Measurements from ENCODE around the gene IGF2R. TPM values are rescaled to one million over a fixed set of nuclear protein-coding genes. Genes with fewer than 3 reads are reported as not detected.
A peak's percentile ranks its signal among the peaks of the same experiment; 100 is the strongest.

Gene IGF2R
- total and polyA plus RNA-seq, 2 of the 13 experiments (the other 11 are each of a cell fraction or from before 2014, with no cell fraction given): 38.3 to 70.0 TPM

DNA sequence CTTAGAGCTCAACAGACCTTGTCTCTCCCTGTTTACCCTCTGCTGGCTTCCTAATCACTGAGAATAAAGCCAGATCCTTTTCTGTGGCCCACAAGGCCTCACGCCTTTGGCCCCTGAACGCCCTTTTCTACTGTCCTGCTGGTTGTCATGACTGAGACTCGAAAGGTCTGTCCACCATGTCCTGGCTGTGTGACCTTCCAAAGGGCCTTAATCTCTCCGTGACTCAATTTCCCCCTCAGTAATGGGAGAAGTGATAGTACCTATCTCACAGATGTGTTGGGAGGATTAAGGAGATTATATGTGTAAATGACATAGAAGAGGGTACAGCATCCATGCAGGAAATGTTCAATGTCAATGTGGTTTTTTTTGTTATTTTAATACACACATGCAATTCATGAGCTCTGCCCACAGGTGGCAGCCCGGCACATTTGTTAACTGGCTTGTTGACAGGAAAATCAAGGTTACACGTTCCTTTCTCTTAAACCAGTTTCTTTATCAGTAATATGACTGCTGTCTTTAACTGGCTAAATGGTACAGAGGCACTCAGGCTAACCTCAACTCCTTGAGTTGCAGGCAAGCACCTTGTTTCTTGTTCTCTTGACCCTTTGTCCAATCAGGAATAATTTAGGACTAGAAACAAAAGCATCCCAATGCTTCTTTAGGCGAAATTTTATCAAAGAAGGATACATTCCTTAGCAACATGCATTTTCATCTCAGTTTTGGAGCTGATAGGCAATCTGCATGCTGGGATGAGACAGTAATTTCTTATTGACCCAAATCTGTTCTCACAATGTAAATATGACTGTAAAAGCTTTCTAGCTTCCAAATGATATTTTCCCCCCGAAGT, 169.3 kb downstream of the IGF2R start (continued):
- TF ChIP-seq, protein P1, sequence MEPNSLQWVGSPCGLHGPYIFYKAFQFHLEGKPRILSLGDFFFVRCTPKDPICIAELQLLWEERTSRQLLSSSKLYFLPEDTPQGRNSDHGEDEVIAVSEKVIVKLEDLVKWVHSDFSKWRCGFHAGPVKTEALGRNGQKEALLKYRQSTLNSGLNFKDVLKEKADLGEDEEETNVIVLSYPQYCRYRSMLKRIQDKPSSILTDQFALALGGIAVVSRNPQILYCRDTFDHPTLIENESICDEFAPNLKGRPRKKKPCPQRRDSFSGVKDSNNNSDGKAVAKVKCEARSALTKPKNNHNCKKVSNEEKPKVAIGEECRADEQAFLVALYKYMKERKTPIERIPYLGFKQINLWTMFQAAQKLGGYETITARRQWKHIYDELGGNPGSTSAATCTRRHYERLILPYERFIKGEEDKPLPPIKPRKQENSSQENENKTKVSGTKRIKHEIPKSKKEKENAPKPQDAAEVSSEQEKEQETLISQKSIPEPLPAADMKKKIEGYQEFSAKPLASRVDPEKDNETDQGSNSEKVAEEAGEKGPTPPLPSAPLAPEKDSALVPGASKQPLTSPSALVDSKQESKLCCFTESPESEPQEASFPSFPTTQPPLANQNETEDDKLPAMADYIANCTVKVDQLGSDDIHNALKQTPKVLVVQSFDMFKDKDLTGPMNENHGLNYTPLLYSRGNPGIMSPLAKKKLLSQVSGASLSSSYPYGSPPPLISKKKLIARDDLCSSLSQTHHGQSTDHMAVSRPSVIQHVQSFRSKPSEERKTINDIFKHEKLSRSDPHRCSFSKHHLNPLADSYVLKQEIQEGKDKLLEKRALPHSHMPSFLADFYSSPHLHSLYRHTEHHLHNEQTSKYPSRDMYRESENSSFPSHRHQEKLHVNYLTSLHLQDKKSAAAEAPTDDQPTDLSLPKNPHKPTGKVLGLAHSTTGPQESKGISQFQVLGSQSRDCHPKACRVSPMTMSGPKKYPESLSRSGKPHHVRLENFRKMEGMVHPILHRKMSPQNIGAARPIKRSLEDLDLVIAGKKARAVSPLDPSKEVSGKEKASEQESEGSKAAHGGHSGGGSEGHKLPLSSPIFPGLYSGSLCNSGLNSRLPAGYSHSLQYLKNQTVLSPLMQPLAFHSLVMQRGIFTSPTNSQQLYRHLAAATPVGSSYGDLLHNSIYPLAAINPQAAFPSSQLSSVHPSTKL (CRISPR knock-in tag; IDR thresholded peaks at IDR 0.05): peak; percentile 52; the same call in 1 of the 2 replicates
- peak; percentile 59 for TF ChIP-seq FOXO1 (CRISPR knock-in tag; IDR thresholded peaks at IDR 0.05)
- TF ChIP-seq RXRB (CRISPR knock-in tag; IDR thresholded peaks at IDR 0.05; ENCODE audit: borderline replicate concordance): peak; percentile 19; the same call in 1 of the 2 replicates
- peak; percentile 43; the same call in 1 of the 2 replicates for TF ChIP-seq NKX3-1 (CRISPR knock-in tag; IDR thresholded peaks at IDR 0.05)
- TF ChIP-seq ZNF44 (CRISPR knock-in tag; IDR thresholded peaks at IDR 0.05): 0 out of 2 replicates have a peak, but pooled peaks have one; percentile 56
- no peak for TF ChIP-seq ATF4 (CRISPR knock-in tag; IDR thresholded peaks at IDR 0.05)
- no peak for TF ChIP-seq ZNF143 (CRISPR knock-in tag; IDR thresholded peaks at IDR 0.05)
- 0 out of 2 replicates have a peak, but pooled peaks have one; percentile 34 for TF ChIP-seq ZNF256 (CRISPR knock-in tag; conservative IDR thresholded peaks at IDR 0.05)
- TF ChIP-seq ATF1 (CRISPR knock-in tag; IDR thresholded peaks at IDR 0.05): no peak
- TF ChIP-seq MEIS1 (CRISPR knock-in tag; IDR thresholded peaks at IDR 0.05; ENCODE audit: borderline replicate concordance): no peak
- peak; percentile 5 for TF ChIP-seq IKZF4 (CRISPR knock-in tag; IDR thresholded peaks at IDR 0.05; ENCODE audit: borderline replicate concordance, low read depth, not compliant biosample characterization)
- TF ChIP-seq RAD21 (CRISPR knock-in tag; IDR thresholded peaks at IDR 0.05): peak; percentile 68
- no peak for TF ChIP-seq ZBTB3 (CRISPR knock-in tag; IDR thresholded peaks at IDR 0.05; ENCODE audit: borderline replicate concordance, low read depth)
- TF ChIP-seq ZNF703 (CRISPR knock-in tag; IDR thresholded peaks at IDR 0.05; ENCODE audit: borderline replicate concordance): no peak
- TF ChIP-seq NR2F1 (CRISPR knock-in tag; IDR thresholded peaks at IDR 0.05): no peak
- TF ChIP-seq, protein P2, sequence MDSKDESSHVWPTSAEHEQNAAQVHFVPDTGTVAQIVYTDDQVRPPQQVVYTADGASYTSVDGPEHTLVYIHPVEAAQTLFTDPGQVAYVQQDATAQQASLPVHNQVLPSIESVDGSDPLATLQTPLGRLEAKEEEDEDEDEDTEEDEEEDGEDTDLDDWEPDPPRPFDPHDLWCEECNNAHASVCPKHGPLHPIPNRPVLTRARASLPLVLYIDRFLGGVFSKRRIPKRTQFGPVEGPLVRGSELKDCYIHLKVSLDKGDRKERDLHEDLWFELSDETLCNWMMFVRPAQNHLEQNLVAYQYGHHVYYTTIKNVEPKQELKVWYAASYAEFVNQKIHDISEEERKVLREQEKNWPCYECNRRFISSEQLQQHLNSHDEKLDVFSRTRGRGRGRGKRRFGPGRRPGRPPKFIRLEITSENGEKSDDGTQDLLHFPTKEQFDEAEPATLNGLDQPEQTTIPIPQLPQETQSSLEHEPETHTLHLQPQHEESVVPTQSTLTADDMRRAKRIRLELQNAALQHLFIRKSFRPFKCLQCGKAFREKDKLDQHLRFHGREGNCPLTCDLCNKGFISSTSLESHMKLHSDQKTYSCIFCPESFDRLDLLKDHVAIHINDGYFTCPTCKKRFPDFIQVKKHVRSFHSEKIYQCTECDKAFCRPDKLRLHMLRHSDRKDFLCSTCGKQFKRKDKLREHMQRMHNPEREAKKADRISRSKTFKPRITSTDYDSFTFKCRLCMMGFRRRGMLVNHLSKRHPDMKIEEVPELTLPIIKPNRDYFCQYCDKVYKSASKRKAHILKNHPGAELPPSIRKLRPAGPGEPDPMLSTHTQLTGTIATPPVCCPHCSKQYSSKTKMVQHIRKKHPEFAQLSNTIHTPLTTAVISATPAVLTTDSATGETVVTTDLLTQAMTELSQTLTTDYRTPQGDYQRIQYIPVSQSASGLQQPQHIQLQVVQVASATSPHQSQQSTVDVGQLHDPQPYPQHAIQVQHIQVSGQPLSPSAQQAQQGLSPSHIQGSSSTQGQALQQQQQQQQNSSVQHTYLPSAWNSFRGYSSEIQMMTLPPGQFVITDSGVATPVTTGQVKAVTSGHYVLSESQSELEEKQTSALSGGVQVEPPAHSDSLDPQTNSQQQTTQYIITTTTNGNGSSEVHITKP (CRISPR knock-in tag; IDR thresholded peaks at IDR 0.05; ENCODE audit: low read depth): no peak
- TF ChIP-seq ZNF263 (CRISPR knock-in tag; IDR thresholded peaks at IDR 0.05): no peak
- peak; percentile 30; the same call in 1 of the 2 replicates for TF ChIP-seq SAP130 (CRISPR knock-in tag; IDR thresholded peaks at IDR 0.05; ENCODE audit: low read depth)
- peak; percentile 89; the same call in 1 of the 2 replicates for TF ChIP-seq SSRP1 (CRISPR knock-in tag; IDR thresholded peaks at IDR 0.05)
- 0 out of 2 replicates have a peak, but pooled peaks have one; percentile 51 for TF ChIP-seq ZFP37 (CRISPR knock-in tag; IDR thresholded peaks at IDR 0.05; ENCODE audit: borderline replicate concordance)
- peak; percentile 49; the same call in 1 of the 2 replicates for TF ChIP-seq HMG20A (CRISPR knock-in tag; IDR thresholded peaks at IDR 0.05; ENCODE audit: borderline replicate concordance)

All from HepG2 (cell line).